Muscle layer of duodenum (tissue), 2 donors: ENCODE results near the gene WBP1.

Source experiments
- H3K27ac ChIP-seq: one replicate; pipeline ENCODE4 v1.7.0; 2013; ENCODE audit warnings: mild to moderate bottlenecking, low read length
- H3K27me3 ChIP-seq: one replicate; pipeline ENCODE4 v1.7.0; 2013; ENCODE audit warnings: low read depth, mild to moderate bottlenecking, control low read depth, low read length
- H3K36me3 ChIP-seq, 2 donors: one replicate each; pipeline ENCODE4 v1.7.0; 2013; ENCODE audit warnings: low read length in 2 of 2, control low read depth in 1 of 2, mild to moderate bottlenecking in 1 of 2; ENCODE audit not compliant: insufficient read depth in 2 of 2, control insufficient read depth in 1 of 2
- H3K4me1 ChIP-seq, 2 donors: one replicate each; pipeline ENCODE4 v1.7.0; 2013; ENCODE audit warnings: low read length in 2 of 2, mild to moderate bottlenecking in 2 of 2, control low read depth in 1 of 2, moderate library complexity in 1 of 2; ENCODE audit not compliant: insufficient read depth in 2 of 2, control insufficient read depth in 1 of 2
- H3K4me3 ChIP-seq, 2 donors: one replicate each; pipeline ENCODE4 v1.7.0; 2013; ENCODE audit warnings: low read length in 2 of 2, low read depth in 1 of 2, mild to moderate bottlenecking in 1 of 2
- H3K9me3 ChIP-seq, 2 donors: one replicate each; pipeline ENCODE4 v1.7.0; 2013; ENCODE audit warnings: low read length in 2 of 2, control low read depth in 1 of 2, mild to moderate bottlenecking in 1 of 2; ENCODE audit not compliant: control insufficient read depth in 1 of 2
- donor health status: healthy.

WBP1 gene

DNA sequence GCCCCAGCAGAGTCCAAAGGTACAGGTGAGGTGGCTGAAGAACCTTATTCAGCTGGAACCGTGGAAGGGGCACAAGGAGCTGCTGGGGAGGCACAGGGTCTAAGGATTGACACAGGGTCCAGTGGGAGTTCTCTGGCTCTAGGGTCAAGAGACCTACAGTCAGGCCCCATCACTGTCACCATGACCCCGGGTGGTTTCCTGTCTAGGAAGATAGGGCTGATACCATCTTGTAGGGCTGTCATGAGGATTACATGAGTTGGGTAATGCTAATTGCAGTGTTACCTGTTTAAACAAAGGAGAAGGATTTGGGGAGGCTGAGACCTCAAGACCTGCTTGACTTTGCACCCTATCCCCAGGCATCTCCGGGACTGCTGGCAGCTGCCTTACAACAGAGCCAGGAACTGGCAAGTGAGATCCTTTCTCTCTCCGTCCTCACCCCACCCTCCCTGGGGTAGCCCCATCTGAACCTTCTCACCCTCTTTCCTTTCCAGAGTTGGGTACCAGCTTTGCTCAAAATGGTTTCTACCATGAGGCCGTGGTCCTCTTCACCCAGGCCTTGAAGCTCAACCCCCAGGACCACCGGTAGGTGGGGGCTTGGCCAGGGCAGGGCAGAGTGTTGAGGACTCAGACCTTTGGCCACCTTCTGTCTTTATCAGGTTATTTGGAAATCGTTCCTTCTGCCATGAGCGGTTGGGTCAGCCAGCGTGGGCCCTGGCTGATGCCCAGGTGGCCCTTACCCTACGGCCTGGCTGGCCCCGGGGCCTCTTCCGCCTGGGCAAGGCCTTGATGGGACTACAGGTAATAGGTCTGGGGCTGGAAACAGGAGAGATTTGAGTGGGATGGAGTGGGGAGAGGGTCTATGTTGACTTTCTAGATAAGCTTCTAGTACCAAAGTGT is 33.7 kb downstream of the WBP1 start:
- H3K27me3 ChIP-seq = peaks cover 2% of the 10 kb centered on the region
- no peak overlapping the region for H3K27ac ChIP-seq
- H3K9me3 ChIP-seq = no peaks in the 10 kb centered on the region
- H3K4me3 ChIP-seq = no peak overlapping the region
- no peaks in the 10 kb centered on the region for H3K4me1 ChIP-seq
- H3K36me3 ChIP-seq = peaks cover 40 to 60% of the 10 kb centered on the region in 2 donors

DNA sequence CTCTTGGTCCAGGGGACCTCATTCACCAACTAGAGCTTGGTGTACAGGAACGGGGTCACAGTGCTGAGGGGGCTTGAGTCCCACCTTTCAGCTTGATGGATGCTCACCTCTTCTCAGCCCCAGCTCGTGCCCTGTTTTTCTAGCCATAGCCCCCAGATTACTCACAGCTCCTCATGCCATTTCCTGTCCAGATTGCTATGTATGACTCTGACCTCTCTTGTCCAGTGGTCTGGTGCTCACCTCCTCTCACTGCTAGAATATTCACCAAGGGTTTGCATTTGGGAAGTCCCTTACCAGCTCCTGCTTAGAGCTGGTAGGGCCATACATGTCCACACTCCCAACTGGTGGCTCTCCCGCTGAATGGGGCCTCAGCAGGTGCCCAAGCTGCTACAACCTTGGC is 35.3 kb downstream of the WBP1 start:
- H3K27me3 ChIP-seq = peaks cover 10% of the 10 kb centered on the region
- H3K36me3 ChIP-seq = peaks cover 40 to 50% of the 10 kb centered on the region in 2 donors
- peaks cover 2 to 14% of the 10 kb centered on the region in 2 donors for H3K4me1 ChIP-seq
- H3K4me3 ChIP-seq = no peak overlapping the region
- no peak overlapping the region for H3K27ac ChIP-seq
- no peaks in the 10 kb centered on the region for H3K9me3 ChIP-seq

DNA sequence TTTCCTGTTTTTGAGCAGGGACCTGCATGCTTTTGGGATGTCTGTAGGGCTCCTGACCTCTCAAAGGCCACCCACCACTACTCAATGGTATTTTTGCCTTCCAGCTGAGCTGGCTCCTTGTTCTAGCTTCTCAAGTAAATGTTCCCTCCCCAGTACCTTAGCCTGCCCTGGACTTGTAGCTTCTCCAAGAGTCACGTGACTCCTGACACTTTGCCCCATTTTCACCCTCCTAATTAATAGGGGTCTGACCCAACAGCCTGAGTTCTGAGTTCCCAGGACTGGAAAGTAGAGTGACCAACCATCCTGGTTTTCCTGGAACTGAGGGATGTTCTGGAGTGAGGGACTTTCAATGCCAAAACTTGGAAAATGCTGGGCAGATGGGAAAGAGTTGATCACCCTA is 37.2 kb downstream of the WBP1 start:
- Histone ChIP-seq H3K27me3 (peaks cover 27% of the 10 kb centered on the region), H3K27ac (no peak overlapping the region), H3K9me3 (no peaks in the 10 kb centered on the region), H3K36me3 (peaks cover 37 to 39% of the 10 kb centered on the region in 2 donors), H3K4me3 (no peak overlapping the region), H3K4me1 (peaks cover 3 to 30% of the 10 kb centered on the region in 2 donors)

DNA sequence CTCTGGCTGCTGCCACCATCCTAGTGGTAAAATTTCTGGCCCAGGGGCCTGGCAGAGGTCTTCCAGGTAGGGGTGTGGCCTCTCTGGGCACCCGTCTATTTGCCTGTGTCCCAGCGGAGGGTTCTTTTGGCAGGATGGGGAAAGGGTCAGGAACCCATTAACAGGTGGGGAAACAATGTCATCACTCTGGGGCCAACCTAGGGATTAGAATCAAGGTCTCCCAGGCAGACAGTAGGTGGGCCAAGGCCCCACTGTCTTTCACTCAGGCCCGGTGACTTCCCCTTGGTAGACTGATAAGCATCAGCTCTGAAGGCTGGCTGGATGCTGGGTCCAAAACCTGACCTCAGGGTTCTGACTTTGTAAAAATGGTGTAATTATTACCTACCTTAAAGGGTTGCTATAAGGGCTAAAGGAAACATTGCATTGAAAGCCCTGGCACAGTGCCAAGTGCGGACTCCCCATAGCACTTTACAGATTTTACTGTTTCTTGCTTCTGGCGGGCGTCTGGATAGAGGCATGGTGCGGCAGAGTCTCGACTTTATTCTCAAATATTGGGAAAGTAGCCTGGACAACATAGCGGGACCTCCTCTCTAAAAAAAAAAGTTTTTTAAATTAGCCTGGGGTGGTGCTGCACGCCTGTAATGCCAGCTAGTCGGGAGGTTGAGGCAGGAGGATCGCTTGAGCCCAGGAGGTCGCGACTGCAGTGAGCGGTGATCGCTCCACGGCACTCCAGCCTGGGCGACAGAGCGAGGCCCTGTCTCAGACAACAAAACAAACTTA is 38.9 kb downstream of the WBP1 start:
- H3K27ac ChIP-seq = no peak overlapping the region
- peaks cover 38% of the 10 kb centered on the region for H3K27me3 ChIP-seq
- peaks cover 20 to 21% of the 10 kb centered on the region in 2 donors for H3K36me3 ChIP-seq
- peak overlapping the region in 1 of 2 donors; percentile 54 for H3K4me3 ChIP-seq
- no peaks in the 10 kb centered on the region for H3K9me3 ChIP-seq
- H3K4me1 ChIP-seq = peaks cover 3 to 30% of the 10 kb centered on the region in 2 donors

DNA sequence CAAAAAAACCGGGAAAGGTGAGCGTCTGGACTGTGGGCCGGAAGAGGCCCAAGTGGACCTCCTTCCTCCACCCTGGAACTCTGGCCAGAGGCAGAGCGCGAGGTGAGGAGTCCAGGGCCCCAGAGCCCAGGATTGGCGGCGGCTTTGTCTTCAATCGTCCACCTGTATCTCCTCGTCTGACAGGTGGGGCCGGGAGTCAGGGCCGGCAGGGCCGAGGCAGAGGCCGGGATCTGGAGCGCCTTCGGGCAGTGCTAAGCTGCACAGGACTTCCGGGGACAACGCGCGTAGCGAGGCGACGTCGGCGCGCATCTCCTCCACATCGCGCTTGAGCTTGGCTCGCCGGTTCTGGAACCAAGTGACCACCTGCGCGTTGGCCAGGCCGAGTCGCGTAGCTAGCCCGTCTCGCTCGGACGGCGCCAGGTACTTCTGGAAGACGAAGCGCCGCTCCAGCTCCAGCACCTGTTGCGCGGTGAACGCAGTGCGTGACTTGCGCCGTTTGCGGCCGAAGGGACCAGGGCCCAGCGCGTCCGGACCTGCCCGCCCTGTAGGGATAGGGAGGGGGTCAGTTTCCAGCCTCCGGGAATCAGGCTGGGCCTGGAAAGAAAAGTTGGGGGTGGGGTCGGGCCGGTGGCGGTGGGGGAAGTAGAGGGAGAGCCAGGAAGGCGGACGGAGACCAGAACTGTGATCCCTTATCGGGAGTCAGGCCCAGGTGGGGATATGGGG is 39.7 kb downstream of the WBP1 start:
- Histone ChIP-seq H3K4me1 (peaks cover 3 to 34% of the 10 kb centered on the region in 2 donors), H3K36me3 (peaks cover 12 to 14% of the 10 kb centered on the region in 2 donors), H3K27me3 (peaks cover 38% of the 10 kb centered on the region), H3K27ac (no peak overlapping the region), H3K9me3 (no peaks in the 10 kb centered on the region), H3K4me3 (peak overlapping the region; percentile 52 to 54)

DNA sequence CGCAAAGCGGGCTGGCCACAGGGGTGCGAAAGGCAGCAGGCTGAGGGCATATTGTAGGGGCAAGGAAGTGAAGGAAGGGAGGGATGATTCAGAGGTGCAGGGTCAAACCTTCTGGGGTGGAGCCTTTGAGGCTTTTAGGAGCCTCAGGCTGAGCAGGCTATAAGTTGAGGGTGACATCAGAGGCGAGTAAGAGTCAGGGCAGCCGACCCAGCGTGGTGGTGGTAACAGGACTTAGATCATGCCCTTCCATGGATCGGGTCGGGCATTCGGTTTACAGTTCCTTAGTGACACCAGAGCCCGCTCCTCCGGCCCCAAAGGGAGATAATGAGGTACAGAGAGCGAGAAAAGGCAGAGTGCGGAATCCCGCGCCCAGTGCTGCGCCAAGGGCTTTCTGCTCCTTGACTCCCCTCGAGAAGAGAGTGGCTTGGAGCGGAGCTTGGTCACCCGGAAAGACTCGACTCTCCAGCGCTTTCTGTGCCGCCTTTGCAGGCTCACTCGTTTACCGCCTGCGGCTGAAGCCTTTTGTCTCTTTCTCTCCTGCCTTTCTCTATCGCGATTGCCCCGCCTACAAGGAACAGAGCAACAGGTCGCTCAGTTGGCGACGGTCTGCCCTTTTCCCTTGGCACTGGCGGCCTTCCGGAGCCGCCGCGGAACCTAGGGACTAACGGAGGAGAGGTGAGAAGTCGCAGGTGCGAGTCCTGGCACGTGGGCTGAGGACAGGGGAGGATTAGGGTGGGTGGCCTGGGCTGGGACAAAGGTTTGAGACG is 40.4 kb downstream of the WBP1 start:
- Histone ChIP-seq H3K4me1 (peaks cover 3 to 41% of the 10 kb centered on the region in 2 donors), H3K4me3 (peak overlapping the region; percentile 52 to 54), H3K27ac (no peak overlapping the region), H3K36me3 (peaks cover 5 to 6% of the 10 kb centered on the region in 2 donors), H3K27me3 (peaks cover 38% of the 10 kb centered on the region), H3K9me3 (no peaks in the 10 kb centered on the region)

DNA sequence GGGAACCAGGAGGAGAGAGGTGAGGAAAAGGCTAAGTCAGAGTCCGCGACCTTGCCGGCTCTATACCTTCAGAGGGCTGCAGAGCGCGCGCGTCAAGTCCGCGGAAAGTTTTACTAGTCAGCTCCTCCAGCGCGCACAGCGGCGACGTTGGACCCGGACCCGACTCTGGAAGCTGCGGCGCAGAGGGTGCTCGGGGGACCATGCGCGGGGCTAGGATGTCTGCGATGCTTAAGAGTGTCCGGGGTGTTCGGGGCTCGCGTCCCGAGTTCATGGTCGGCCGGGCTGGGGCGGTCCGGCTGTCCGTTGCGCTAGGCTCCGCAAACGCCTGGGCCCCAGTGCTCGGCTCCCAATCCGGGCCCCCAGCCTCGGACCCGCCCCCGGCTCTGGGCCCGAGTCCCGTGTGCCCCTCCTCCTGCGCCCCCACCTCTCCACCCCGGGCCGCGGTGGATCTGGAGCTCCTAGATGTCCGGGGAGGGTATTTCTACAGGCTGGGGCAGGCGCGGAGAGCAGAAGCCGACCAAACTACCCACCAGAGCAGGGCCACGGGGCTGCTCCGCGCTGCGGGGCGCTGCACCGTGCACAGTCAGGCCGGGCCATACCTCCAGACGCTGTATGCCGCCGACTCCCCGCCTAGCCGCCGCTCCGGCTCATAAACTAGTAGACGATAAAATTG is 41.2 kb downstream of the WBP1 start, which contains the start of gene LBX2:
LBX2 (minus strand) TSS at position 337 of the 673 bp plus-strand sequence; CDS start at position 271, 66 bp downstream.
- peaks cover 0 to 4% of the 10 kb centered on the region in 2 donors for H3K36me3 ChIP-seq
- H3K4me1 ChIP-seq = peaks cover 7 to 46% of the 10 kb centered on the region in 2 donors
- H3K27me3 ChIP-seq = peaks cover 38% of the 10 kb centered on the region
- H3K4me3 ChIP-seq = peak within 1 kb of the TSS; percentile 52 to 54
- H3K9me3 ChIP-seq = no peaks in the 10 kb centered on the region
- H3K27ac ChIP-seq = no peak within 1 kb of the TSS

DNA sequence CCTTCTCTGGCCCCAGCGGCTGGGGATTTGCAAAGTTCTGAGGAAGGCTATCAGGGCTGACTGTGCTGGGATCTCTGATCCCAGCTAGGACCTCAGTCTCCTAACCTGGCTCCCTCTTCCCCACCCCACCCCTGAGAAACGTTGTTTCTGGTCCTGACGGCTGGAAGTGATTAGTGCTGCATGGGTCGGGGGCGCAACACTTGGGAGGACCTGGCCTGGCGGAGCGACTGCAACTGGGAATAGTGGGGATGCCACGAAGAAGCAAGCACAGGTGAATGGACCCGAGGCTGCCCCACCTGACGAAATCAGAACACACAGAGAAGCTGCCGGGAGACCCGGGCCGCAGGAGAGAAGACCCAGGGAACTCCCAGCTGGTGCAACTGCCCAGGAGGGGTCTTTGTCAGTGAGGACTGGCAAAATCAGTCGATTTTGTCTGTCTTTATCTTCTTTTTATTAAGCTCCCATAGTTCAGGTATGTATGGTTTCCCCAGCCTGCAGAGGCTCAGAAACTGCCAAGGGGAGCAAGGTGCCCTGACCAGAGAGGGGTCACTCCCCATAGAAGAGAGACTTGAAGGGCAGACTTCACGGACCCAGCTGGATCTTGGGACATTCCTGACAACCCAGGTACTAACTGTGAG is 41.8 kb downstream of the WBP1 start:
- peaks cover 7 to 52% of the 10 kb centered on the region in 2 donors for H3K4me1 ChIP-seq

DNA sequence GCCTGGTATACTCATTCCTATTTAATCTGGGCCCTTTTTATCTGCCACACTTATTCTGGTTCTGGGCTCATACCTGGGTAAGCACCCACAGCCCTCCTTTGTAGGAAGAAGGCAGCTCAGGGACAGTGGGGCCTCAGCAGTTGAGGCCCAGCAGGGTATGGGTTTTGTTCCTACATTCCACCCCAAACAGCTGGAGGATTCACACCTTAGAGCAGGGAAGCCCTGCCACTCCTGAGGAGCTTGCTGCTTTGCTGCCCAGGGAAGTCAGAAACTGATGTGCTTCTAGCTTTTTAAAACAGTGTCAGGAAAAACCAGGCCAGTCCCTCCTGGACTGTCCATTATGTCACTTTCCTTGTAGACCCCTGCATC is 42.3 kb downstream of the WBP1 start:
- Histone ChIP-seq H3K36me3 (peaks cover 10 to 15% of the 10 kb centered on the region in 2 donors), H3K9me3 (no peaks in the 10 kb centered on the region), H3K27me3 (peaks cover 38% of the 10 kb centered on the region), H3K27ac (no peak overlapping the region), H3K4me3 (no peak overlapping the region), H3K4me1 (peaks cover 11 to 57% of the 10 kb centered on the region in 2 donors)

More for the DNA sequence above, 41.8 kb downstream of the WBP1 start:
- peaks cover 38% of the 10 kb centered on the region for H3K27me3 ChIP-seq
- H3K27ac ChIP-seq = no peak overlapping the region
- H3K36me3 ChIP-seq = peaks cover 5 to 10% of the 10 kb centered on the region in 2 donors
- H3K9me3 ChIP-seq = no peaks in the 10 kb centered on the region
- peak overlapping the region in 1 of 2 donors; percentile 54 for H3K4me3 ChIP-seq
